ENCODE measurements around the gene SDK1.
"Not testable (repeated sequence)": the region's sequence is repeated elsewhere in the genome, so short reads cannot be mapped to it uniquely, and the experiment has no call there.

DNA sequence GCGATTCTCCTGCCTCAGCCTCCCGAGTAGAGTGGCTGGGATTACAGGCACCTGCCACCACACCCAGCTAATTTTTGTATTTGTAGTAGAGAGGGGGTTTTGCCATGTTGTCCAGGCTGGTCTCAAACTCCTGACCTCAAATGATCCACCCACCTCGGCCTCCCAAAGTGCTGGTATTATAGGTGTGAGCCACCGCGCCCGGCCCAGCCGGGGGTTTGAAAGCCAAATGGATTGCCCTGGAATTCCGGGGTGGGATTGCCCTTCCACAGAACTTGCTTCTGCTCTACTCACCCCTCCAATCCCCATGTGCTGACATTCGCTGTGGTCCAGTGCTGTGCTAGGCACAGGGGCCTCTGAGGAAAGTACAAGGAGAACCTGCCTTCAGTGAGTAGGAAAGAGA lies 793.1 kb downstream of the SDK1 start:
- TF ChIP-seq FOXK2 (IDR thresholded peaks at IDR 0.05); SUZ12 (IDR thresholded peaks at IDR 0.05); TARDBP (IDR thresholded peaks at IDR 0.05); FOXA1 (IDR thresholded peaks at IDR 0.05); ELF4 (IDR thresholded peaks at IDR 0.05); ARNT (IDR thresholded peaks at IDR 0.05); LEF1 (IDR thresholded peaks at IDR 0.05; ENCODE audit: borderline replicate concordance); SP1 (IDR thresholded peaks at IDR 0.05); FOXM1 (IDR thresholded peaks at IDR 0.05; ENCODE audit: borderline replicate concordance); CTBP1 (IDR thresholded peaks at IDR 0.05; ENCODE audit: borderline replicate concordance); BHLHE40 (IDR thresholded peaks at IDR 0.05; ENCODE audit: borderline replicate concordance); ZNF384 (IDR thresholded peaks at IDR 0.05); L3MBTL2 (conservative IDR thresholded peaks at IDR 0.05): not testable (repeated sequence)
- TF ChIP-seq, protein P1, sequence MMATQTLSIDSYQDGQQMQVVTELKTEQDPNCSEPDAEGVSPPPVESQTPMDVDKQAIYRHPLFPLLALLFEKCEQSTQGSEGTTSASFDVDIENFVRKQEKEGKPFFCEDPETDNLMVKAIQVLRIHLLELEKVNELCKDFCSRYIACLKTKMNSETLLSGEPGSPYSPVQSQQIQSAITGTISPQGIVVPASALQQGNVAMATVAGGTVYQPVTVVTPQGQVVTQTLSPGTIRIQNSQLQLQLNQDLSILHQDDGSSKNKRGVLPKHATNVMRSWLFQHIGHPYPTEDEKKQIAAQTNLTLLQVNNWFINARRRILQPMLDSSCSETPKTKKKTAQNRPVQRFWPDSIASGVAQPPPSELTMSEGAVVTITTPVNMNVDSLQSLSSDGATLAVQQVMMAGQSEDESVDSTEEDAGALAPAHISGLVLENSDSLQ (IDR thresholded peaks at IDR 0.05), result not testable (repeated sequence)
